ENCODE data around the gene CPXM2.

CPXM2 gene

DNA sequence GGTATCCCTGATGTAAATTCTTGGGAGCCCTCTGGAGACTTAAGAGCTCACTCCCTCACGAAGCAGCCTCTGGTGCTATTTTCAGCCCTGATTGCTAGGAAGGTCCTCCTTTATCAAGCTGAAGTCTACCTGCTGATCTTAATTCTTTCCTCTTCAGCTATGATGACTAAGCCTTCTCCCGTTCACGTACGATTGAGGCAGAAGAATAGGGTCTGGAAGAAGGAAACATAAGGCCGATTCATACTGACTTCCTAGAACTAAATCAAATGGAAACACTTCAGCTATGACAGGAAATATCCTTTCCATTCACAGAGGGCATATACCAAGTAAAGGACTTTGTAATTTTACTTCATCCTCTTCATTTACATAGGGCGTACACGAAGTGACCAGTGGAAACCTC is 107.0 kb downstream of the CPXM2 start:
- TF ChIP-seq EP300 (IDR thresholded peaks at IDR 0.05; ENCODE audit: borderline replicate concordance) = no peak
- no peak for TF ChIP-seq ZBTB7A (IDR thresholded peaks at IDR 0.05; ENCODE audit: low read depth)
- no peak for TF ChIP-seq RAD21 (IDR thresholded peaks at IDR 0.05; ENCODE audit: low read depth)
- TF ChIP-seq NFIC (IDR thresholded peaks at IDR 0.05) = no peak
- TF ChIP-seq TCF12 (IDR thresholded peaks at IDR 0.05; ENCODE audit: low read depth) = no peak
- TF ChIP-seq YY1 (IDR thresholded peaks at IDR 0.05; ENCODE audit: low read depth) = no peak
- no peak for TF ChIP-seq TEAD4 (IDR thresholded peaks at IDR 0.05)
- no peak for TF ChIP-seq TAF1 (IDR thresholded peaks at IDR 0.05; ENCODE audit: low read depth)
- TF ChIP-seq, protein P1, sequence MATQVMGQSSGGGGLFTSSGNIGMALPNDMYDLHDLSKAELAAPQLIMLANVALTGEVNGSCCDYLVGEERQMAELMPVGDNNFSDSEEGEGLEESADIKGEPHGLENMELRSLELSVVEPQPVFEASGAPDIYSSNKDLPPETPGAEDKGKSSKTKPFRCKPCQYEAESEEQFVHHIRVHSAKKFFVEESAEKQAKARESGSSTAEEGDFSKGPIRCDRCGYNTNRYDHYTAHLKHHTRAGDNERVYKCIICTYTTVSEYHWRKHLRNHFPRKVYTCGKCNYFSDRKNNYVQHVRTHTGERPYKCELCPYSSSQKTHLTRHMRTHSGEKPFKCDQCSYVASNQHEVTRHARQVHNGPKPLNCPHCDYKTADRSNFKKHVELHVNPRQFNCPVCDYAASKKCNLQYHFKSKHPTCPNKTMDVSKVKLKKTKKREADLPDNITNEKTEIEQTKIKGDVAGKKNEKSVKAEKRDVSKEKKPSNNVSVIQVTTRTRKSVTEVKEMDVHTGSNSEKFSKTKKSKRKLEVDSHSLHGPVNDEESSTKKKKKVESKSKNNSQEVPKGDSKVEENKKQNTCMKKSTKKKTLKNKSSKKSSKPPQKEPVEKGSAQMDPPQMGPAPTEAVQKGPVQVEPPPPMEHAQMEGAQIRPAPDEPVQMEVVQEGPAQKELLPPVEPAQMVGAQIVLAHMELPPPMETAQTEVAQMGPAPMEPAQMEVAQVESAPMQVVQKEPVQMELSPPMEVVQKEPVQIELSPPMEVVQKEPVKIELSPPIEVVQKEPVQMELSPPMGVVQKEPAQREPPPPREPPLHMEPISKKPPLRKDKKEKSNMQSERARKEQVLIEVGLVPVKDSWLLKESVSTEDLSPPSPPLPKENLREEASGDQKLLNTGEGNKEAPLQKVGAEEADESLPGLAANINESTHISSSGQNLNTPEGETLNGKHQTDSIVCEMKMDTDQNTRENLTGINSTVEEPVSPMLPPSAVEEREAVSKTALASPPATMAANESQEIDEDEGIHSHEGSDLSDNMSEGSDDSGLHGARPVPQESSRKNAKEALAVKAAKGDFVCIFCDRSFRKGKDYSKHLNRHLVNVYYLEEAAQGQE (IDR thresholded peaks at IDR 0.05; ENCODE audit: low read depth) = no peak
- TF ChIP-seq FOXM1 (IDR thresholded peaks at IDR 0.05; ENCODE audit: borderline replicate concordance, low read depth) = no peak
- no peak for TF ChIP-seq EGR1 (IDR thresholded peaks at IDR 0.05)
- TF ChIP-seq, protein P2, sequence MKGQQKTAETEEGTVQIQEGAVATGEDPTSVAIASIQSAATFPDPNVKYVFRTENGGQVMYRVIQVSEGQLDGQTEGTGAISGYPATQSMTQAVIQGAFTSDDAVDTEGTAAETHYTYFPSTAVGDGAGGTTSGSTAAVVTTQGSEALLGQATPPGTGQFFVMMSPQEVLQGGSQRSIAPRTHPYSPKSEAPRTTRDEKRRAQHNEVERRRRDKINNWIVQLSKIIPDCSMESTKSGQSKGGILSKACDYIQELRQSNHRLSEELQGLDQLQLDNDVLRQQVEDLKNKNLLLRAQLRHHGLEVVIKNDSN (IDR thresholded peaks at IDR 0.05) = no peak
- TF ChIP-seq CREB1 (IDR thresholded peaks at IDR 0.05; ENCODE audit: low read depth) = no peak

DNA sequence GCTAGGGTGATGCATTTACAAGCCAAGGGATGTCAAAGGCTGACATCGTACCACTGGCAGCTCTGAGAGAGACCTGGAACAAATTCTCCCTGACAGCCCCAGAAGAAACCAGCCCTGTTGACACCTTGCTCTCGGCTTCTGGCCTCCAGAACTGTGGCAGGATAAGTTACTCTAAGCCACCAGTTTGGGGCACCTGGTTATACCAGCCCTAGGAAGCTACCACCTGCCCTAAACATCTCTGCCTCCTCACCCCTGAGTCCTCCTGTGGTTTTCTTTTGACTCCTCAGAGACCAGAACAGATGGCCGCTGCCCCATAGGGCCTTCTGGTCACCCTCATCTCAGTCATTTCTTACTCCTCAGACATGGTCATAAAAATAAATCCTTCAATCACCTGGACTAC is 107.4 kb downstream of the CPXM2 start:
- TF ChIP-seq CREB1 (IDR thresholded peaks at IDR 0.05; ENCODE audit: low read depth) (no peak), TEAD4 (IDR thresholded peaks at IDR 0.05) (no peak), TAF1 (IDR thresholded peaks at IDR 0.05; ENCODE audit: low read depth) (no peak), CEBPB (IDR thresholded peaks at IDR 0.05) (no peak), YY1 (IDR thresholded peaks at IDR 0.05; ENCODE audit: low read depth) (no peak), TCF12 (IDR thresholded peaks at IDR 0.05; ENCODE audit: low read depth) (no peak), EP300 (IDR thresholded peaks at IDR 0.05; ENCODE audit: borderline replicate concordance) (no peak), ZBTB7A (IDR thresholded peaks at IDR 0.05; ENCODE audit: low read depth) (no peak), NFIC (IDR thresholded peaks at IDR 0.05) (no peak), FOXM1 (IDR thresholded peaks at IDR 0.05; ENCODE audit: borderline replicate concordance, low read depth) (no peak), RAD21 (IDR thresholded peaks at IDR 0.05; ENCODE audit: low read depth) (no peak), EGR1 (IDR thresholded peaks at IDR 0.05) (no peak)
- TF ChIP-seq, protein P2 (IDR thresholded peaks at IDR 0.05) = no peak
- TF ChIP-seq, protein P1 (IDR thresholded peaks at IDR 0.05; ENCODE audit: low read depth) = no peak
- TF ChIP-seq, protein P3, sequence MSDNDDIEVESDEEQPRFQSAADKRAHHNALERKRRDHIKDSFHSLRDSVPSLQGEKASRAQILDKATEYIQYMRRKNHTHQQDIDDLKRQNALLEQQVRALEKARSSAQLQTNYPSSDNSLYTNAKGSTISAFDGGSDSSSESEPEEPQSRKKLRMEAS (IDR thresholded peaks at IDR 0.05) = no peak

DNA sequence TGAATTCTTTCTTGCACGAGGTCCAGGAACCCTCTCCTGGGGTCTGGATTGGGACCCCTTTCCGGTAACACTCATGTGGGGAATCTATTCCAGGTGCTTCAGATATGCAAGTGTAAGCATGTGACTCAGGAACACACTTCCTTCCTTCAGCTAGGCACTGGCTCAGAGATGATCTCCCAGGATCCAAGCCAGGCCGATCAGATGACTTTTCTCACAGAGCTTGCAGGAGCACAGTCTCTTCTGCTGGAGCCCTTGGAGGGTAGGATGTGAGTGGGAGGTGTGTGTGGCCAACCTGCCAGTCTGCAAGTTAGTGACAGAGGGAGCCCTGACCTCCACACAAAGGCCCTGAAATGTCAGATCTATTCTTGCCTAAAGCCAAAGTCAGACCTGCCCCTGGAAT is 108.3 kb downstream of the CPXM2 start:
- TF ChIP-seq TCF12 (IDR thresholded peaks at IDR 0.05; ENCODE audit: low read depth) (no peak), TAF1 (IDR thresholded peaks at IDR 0.05; ENCODE audit: low read depth) (no peak), CREB1 (IDR thresholded peaks at IDR 0.05; ENCODE audit: low read depth) (no peak), YY1 (IDR thresholded peaks at IDR 0.05; ENCODE audit: low read depth) (no peak), NFIC (IDR thresholded peaks at IDR 0.05) (no peak), FOXM1 (IDR thresholded peaks at IDR 0.05; ENCODE audit: borderline replicate concordance, low read depth) (no peak), TEAD4 (IDR thresholded peaks at IDR 0.05) (no peak), EGR1 (IDR thresholded peaks at IDR 0.05) (no peak), EP300 (IDR thresholded peaks at IDR 0.05; ENCODE audit: borderline replicate concordance) (no peak), ZBTB7A (IDR thresholded peaks at IDR 0.05; ENCODE audit: low read depth) (no peak), CEBPB (IDR thresholded peaks at IDR 0.05) (no peak), RAD21 (IDR thresholded peaks at IDR 0.05; ENCODE audit: low read depth) (no peak)
- TF ChIP-seq, protein P1 (IDR thresholded peaks at IDR 0.05; ENCODE audit: low read depth) = no peak
- TF ChIP-seq, protein P3 (IDR thresholded peaks at IDR 0.05) = no peak
- TF ChIP-seq, protein P2 (IDR thresholded peaks at IDR 0.05) = no peak

DNA sequence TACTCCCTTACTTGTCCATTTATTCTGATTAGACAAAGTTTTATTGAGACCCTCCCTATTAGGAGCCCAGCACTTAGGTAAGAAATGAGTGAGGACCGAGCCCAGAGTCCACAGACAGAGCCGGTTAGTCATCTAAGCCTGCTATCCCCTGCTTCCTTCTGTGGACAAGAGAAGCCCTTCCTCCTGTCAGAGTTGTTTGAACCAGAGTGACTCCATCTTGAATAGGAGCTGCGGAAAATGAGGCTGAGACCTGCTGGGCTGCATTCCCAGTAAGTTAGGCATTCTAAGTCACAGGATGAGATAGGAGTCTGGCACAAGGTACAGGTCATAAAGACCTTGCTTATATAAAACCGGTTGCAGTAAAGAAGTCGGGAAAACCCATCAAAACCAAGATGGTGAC is 109.1 kb downstream of the CPXM2 start:
- no peak for TF ChIP-seq ZBTB7A (IDR thresholded peaks at IDR 0.05; ENCODE audit: low read depth)
- TF ChIP-seq CREB1 (IDR thresholded peaks at IDR 0.05; ENCODE audit: low read depth) = no peak

All from Ishikawa (cell line).